IPS-NIHi11 (cell line): Measurements from ENCODE around the gene BEAN1.

ENCODE experiments used
- DNase-seq: peaks from one replicate; pipeline ENCODE4 v3.0.0; 2012; ENCODE audit warnings: mixed read lengths, low spot score

BEAN1 gene

DNA sequence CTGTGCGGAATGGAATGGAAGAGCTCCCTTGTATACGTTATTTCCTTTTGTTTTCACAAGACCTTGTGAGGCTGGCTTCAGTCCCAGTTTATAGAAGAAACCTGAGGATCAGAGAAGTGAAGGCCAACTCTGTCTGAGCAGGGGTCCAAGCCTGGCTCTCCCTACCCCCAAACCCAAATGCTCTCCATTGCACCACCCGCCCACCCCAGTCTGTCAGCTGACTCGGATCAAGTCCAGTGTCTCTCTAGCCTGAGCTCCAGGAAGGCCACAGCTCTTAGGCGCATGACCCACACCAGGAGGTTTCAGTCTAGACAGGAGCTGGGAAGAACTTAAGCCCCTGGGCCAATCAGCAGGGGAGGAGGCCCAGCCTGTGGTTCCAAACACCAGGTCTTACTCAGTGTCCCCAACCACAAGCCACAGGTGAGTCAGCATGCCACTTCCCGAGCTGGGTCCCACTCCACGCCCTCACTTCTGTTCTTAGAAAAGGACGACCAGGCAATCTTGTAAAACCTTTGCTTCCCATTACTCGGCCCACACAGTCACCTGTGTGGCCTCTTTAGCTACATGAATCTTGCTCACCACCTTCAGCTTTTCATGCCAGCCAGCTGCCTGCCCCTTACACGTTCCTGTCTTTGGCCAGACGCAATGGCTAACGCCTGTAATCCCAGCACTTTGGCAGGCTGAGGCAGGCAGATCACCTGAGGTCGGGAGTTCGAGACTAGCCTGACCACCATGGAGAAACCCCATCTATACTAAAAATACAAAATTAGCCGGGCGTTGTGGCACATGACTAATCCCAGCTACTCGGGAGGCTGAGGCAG lies 95.1 kb downstream of the BEAN1 start:
- DNase-seq = no peak

GRCh38 chr16:66522816-66523590 lies 95.9 kb downstream of the BEAN1 start:
- DNase-seq = no peak

GRCh38 chr16:66523861-66524354 lies 96.8 kb downstream of the BEAN1 start:
- no peak for DNase-seq

- DNase-seq = no peak
Measured at GRCh38 chr16:66524601-66525164, 97.6 kb downstream of the BEAN1 start.

DNA sequence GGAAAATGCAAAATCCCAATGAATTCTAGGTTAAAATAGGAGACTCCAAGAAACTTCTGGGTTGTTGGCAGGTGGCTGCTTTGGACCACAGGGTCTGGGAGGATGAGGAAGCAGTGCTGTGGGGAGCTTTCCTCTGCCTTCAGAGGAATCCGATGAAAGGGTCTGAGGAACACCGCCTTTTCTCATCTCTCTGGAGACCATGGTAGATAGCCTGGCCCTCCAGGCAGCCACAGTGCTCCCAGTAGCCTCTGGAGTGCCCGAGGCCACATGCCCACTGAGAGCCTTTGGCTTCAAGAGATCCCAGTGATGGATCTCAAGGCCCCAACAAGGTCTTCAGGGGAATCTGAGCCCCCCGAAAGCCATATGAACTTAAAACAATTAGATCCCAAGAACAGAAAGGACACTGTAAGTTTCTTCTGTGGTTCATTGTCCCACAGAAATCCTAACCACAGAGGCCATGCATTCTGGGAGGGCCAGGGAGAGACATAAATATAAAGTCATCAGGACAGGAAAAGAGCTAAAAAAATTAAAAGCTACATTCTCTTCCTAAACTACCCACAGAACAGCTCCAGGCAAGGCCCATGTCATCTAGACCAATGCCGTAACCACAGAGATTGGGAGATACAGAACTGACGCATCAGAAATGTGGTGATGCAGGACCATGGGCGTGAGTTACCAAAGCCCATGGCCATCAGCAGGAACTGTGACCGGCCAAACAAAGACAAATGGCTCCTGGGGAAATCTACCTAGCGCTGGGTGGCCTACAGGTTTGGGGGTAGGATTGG lies 98.5 kb downstream of the BEAN1 start:
- DNase-seq = no peak

GRCh38 chr16:66528294-66528693 lies 101.2 kb downstream of the BEAN1 start:
- no peak for DNase-seq

GRCh38 chr16:66529475-66529874 lies 102.4 kb downstream of the BEAN1 start:
- DNase-seq = no peak
